Suprapubic skin (tissue), 4 donors: ENCODE data around the gene IQGAP3.

ENCODE experiments used
- CTCF ChIP-seq, 2 donors: fragments of 200-600 bp in 1 of 2; fragments of 450-650 bp in 1 of 2; sonication (generic) in 1 of 2; IDR thresholded peaks; one replicate each; pipeline ENCODE4 v1.5.1; 2016 to 2019; ENCODE audit warnings: antibody characterized with exemption in 2 of 2, mild to moderate bottlenecking in 1 of 2, moderate library complexity in 1 of 2
- EP300 ChIP-seq: sonication (generic); formaldehyde crosslinking; IDR thresholded peaks from one replicate; pipeline ENCODE4 v1.6.1; 2017; ENCODE audit warnings: antibody characterized with exemption
- POLR2A ChIP-seq, 2 donors: fragments of 450-650 bp; IDR thresholded peaks; one replicate each; pipeline ENCODE4 v1.6.1; 2017; ENCODE audit warnings: antibody characterized with exemption in 2 of 2, mild to moderate bottlenecking in 2 of 2, moderate library complexity in 2 of 2
- POLR2AphosphoS5 ChIP-seq, 3 donors: sonication (generic); formaldehyde crosslinking; IDR thresholded peaks; one replicate each; pipeline ENCODE4 v1.6.1; 2017; ENCODE audit warnings: antibody characterized with exemption in 3 of 3

DNA sequence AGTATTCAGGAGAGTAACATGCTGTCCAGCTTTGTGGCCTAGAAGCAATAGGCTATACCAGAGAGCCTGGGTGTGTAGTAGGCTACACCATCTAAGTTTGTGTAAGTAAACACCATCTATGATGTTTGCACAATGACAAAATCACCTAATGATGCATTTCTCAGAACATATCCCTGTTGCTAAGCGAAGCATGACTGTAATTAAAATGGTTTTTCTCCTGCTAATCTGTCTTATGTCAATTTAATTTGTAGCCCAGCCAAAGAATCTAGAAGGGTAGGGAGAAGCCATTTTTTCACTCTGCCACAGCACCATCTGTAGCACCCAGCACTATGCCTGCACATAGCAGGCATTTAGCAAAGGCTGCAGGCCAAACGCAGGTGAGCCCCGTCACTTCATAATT is 5.2 kb upstream of the IQGAP3 start:
- TF ChIP-seq CTCF (IDR thresholded peaks at IDR 0.05) (no peak), POLR2A (IDR thresholded peaks at IDR 0.05) (no peak), EP300 (no peak), POLR2AphosphoS5 (IDR thresholded peaks at IDR 0.05) (no peak)
